Activated naive CD4-positive, alpha-beta T cell (primary cell): ENCODE results near the gene LIPM.
"Not testable (repeated sequence)": the region's sequence is repeated elsewhere in the genome, so short reads cannot be mapped to it uniquely, and the experiment has no call there.

Experiments used
- DNase-seq, 4 experiments: peaks; one replicate each; lab custom pipeline; 2025; lab: John Stamatoyannopoulos, UW

The LIPM gene

GRCh38 chr10:88803641-88804040, 1.1 kb downstream of the LIPM start:
- no peak for DNase-seq

GRCh38 chr10:88804083-88804812, 1.7 kb downstream of the LIPM start:
- no peak for DNase-seq

GRCh38 chr10:88805361-88805760, 2.8 kb downstream of the LIPM start:
- no peak for DNase-seq

- no peak for DNase-seq
Measured at GRCh38 chr10:88805924-88806323, 3.4 kb downstream of the LIPM start.

GRCh38 chr10:88809621-88810020, 7.1 kb downstream of the LIPM start:
- no peak for DNase-seq

GRCh38 chr10:88810196-88810961, 7.8 kb downstream of the LIPM start:
- no peak for DNase-seq

GRCh38 chr10:88813200-88813599, 10.7 kb downstream of the LIPM start:
- DNase-seq: no peak

GRCh38 chr10:88819290-88819689, 16.8 kb downstream of the LIPM start:
- DNase-seq: no peak

- no peak for DNase-seq
Measured at GRCh38 chr10:88820748-88821401, 18.3 kb downstream of the LIPM start.

- no peak for DNase-seq
Measured at GRCh38 chr10:88826388-88826787, 23.9 kb downstream of the LIPM start.

- DNase-seq: no peak
Measured at GRCh38 chr10:88827671-88828070, 25.1 kb downstream of the LIPM start.

- no peak for DNase-seq
Measured at GRCh38 chr10:88828310-88828709, 25.8 kb downstream of the LIPM start.

GRCh38 chr10:88830643-88831268, 28.2 kb downstream of the LIPM start:
- DNase-seq: no peak

- DNase-seq: peak in 1 of 4 experiments; percentile 10
Measured at GRCh38 chr10:88831709-88832108, 29.2 kb downstream of the LIPM start.

- DNase-seq: no peak
Measured at GRCh38 chr10:88832376-88832775, 29.8 kb downstream of the LIPM start.

- DNase-seq: no peak
Measured at GRCh38 chr10:88833156-88833555, 30.6 kb downstream of the LIPM start.

GRCh38 chr10:88833723-88834122, 31.2 kb downstream of the LIPM start:
- no peak for DNase-seq

GRCh38 chr10:88835096-88835909, 32.8 kb downstream of the LIPM start:
- DNase-seq: peak; percentile 53 to 78 (median 70)

- no peak for DNase-seq
Measured at GRCh38 chr10:88835910-88836221, 33.3 kb downstream of the LIPM start.

- DNase-seq: not testable (repeated sequence)
Measured at GRCh38 chr10:88837632-88838031, 35.1 kb downstream of the LIPM start.

- no peak for DNase-seq
Measured at GRCh38 chr10:88838766-88839350, 36.3 kb downstream of the LIPM start.
